Activated CD8-positive, alpha-beta memory T cell treated with anti-CD3 and anti-CD28 coated beads, Interleukin-2, amount 50 U/mL, for 24 hours (primary cell): ENCODE results near the gene TPT1.
"Not testable (repeated sequence)": the region's sequence is repeated elsewhere in the genome, so short reads cannot be mapped to it uniquely, and the experiment has no call there.

Experiments used
- DNase-seq: peaks from one replicate; pipeline ENCODE4 v3.0.0-alpha.2; 2020; ENCODE audit errors: extremely low read depth

Gene TPT1

GRCh38 chr13:45341034-45341798 lies at the start of gene TPT1:
Gene TPT1 (minus strand): TSS chr13:45341183. CDS start chr13:45341069, 114 bp downstream.
- peak; percentile 96 for DNase-seq

- DNase-seq, result not testable (repeated sequence)
Measured at GRCh38 chr13:45390348-45390747, 49.4 kb upstream of the TPT1 start.

DNA sequence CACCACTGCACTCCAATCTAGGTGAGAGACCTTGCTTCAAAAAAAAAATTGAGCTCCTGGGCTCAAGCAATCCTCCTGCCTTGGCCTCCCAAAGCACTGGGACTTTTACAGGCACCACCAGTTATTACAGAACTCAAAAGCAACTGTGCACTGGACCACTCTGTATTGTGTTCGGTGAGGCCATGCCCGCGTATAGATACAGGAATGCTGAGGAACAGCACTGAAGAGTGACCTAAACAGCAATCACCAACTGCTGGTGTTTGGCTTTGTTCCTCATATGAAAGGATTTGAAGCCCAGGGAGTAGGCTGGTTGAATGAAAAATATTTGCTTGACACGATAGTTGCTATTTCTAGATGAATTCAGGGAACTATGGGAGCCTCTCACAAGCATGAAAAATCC lies 47.7 kb upstream of the TPT1 start:
- no peak for DNase-seq

GRCh38 chr13:45386892-45387575 lies 46.1 kb upstream of the TPT1 start:
- DNase-seq, result not testable (repeated sequence)

GRCh38 chr13:45385907-45386553 lies 45.0 kb upstream of the TPT1 start:
- DNase-seq, result no peak

DNA sequence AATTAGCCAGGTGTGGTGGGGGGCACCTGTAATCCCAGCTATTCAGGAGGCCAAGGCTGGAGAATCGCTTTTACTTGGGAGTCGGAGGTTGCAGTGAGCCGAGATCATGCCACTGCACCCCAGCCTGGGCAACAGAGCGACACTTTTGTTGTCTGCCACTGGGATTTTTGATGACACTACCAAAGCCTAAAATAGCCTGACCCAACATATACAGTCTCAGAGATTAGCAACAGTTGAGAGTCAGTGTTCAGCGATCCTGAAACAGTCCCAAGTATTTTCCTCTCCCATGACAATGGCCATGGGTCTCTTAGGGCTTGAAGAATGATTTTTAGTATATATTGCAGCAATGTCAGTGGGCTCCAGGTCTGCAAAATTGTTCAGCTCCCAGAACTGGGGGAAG lies 44.3 kb upstream of the TPT1 start:
- DNase-seq, result no peak

DNA sequence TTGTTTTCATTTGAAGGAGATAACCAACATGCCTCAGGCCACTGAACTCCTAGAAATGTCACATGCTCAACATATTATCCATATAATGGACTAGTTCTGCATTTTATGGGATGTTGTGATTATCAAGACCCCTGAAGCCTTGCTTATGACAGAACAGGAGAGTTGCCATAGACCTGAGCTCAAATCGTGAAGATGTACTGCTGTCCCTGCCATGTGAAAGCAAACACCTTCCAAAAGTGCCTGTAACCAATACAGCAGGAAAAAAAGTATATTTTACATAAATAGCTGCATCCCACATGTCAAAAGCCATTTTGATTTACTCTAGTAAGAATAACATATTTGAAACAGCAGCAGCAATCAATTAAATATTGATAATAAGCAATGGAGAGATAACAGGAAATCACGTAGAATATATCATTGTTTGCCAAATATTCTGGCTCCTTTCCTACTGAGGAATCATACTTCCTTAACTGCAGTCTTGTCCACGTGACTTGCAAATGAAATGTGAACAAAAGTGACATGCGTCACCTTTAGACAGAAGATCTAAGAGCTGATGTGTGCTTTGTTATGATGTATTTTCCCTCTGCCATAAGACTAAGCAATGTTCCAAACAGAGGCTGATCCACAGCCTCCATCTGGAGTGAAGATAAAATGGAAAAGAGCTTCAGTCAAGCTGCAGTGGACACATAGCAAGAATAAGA lies 43.6 kb upstream of the TPT1 start:
- no peak for DNase-seq

DNA sequence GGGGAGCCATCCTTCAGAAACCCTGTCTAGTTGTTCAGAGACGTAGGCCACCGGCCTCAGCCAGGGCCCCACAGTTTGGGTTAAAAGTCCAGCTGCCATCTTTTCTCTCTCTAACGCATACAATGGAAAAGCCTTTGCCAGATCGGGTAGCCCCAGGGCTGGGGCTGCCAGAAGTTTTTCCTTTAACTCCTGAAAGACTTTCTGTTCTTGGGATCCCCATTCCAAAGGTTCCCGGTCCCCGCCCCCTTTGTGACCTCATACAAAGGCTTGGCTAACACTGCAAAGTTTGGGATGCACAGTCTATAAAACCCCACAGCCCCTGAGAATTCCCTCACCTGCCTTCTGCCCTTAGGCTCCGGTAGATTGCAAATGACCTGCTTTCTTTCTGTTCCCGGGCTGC lies 41.8 kb upstream of the TPT1 start:
- DNase-seq, result not testable (repeated sequence)

GRCh38 chr13:45381196-45381595 lies 40.2 kb upstream of the TPT1 start:
- no peak for DNase-seq

DNA sequence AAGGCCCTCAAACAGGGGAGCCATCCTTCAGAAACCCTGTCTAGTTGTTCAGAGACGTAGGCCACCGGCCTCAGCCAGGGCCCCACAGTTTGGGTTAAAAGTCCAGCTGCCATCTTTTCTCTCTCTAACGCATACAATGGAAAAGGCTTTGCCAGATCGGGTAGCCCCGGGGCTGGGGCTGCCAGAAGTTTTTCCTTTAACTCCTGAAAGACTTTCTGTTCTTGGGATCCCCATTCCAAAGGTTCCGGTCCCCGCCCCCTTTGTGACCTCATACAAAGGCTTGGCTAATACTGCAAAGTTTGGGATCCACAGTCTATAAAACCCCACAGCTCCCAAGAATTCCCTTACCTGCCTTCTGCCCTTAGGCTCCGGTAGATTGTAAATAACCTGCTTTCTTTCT lies 39.7 kb upstream of the TPT1 start:
- not testable (repeated sequence) for DNase-seq

DNA sequence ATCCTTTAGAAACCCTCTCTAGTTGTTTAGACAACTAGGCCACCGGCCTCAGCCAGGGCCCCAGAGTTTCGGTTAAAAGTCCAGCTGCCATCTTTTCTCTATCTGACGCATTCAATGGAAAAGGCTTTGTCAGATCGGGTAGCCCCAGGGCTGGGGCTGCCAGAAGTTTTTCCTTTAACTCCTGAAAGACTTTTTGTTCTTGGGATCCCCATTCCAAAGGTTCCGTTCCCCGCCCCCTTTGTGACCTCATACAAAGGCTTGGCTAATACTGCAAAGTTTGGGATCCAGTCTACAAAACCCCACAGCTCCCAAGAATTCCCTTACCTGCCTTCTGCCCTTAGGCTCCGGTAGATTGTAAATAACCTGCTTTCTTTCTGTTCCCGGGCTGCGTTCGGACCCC lies 38.5 kb upstream of the TPT1 start:
- not testable (repeated sequence) for DNase-seq

DNA sequence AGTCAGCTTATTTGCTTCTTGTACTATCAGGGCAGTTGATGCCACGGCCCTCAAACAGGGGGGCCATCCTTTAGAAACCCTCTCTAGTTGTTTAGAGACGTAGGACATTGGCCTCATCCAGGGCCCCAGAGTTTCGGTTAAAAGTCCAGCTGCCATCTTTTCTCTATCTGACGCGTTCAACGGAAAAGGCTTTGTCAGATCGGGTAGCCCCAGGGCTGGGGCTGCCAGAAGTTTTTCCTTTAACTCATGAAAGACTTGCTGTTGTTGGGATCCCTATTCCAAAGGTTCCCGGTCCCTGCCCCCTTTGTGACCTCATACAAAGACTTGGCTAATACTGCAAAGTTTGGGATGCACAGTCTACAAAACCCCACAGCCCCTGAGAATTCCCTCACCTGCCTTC lies 37.8 kb upstream of the TPT1 start:
- not testable (repeated sequence) for DNase-seq

- DNase-seq, result not testable (repeated sequence)
Measured at GRCh38 chr13:45377314-45377713, 36.3 kb upstream of the TPT1 start.

GRCh38 chr13:45376651-45377050 lies 35.7 kb upstream of the TPT1 start:
- not testable (repeated sequence) for DNase-seq

DNA sequence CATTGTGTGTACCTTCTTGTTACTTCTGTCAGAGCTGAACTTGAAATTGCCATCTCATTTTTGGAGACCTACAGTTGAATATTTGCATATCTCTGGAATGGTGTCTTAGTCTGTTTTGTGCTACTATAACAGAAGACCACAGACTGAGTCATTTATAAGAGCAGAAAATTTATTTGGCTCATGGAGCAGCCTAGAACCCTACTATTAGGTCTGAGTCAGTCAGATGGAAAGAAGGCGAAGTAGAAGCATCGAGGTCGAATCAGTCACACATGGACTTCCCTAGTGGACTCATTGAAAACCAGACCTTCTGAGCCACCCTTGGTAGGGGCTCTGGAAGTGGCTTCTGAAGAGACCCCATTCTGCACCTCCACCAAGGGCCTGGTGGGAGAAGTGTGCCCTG lies 33.9 kb upstream of the TPT1 start:
- no peak for DNase-seq

GRCh38 chr13:45373162-45373547 lies 32.2 kb upstream of the TPT1 start:
- no peak for DNase-seq

GRCh38 chr13:45372189-45373161 lies 31.5 kb upstream of the TPT1 start:
- no peak for DNase-seq

DNA sequence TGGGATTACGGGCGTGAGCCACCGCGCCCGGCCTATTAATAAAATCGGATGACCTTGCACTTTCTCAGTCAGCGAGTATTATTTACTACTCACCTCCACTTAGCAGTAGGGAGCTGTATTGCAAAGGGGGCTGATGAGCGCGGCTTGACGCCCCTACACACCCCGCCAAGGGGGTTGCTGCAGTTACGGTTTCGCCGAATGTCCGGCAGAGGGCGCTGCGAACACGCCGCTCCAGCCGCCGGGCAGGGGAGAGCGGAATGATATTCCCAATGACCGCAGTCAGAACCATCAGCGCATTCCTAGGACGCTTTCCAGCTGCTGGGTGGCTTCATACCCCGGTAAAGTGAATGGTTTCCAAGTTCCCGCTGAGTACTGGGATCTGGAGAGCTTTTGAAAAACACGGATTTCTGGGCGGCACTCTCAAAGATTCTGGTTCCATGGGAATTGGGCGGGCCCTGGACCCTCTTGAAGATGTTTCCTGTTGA lies 30.0 kb upstream of the TPT1 start:
- no peak for DNase-seq

- no peak for DNase-seq
Measured at GRCh38 chr13:45369116-45369515, 28.1 kb upstream of the TPT1 start.

GRCh38 chr13:45368571-45368970 lies 27.6 kb upstream of the TPT1 start:
- DNase-seq, result no peak

- DNase-seq, result no peak
Measured at GRCh38 chr13:45368005-45368404, 27.0 kb upstream of the TPT1 start.
